Sigmoid colon (tissue), 4 donors: ENCODE data around the gene CCDC136.

ENCODE experiments used
- EP300 ChIP-seq, 4 donors: sonication (generic); formaldehyde crosslinking; IDR thresholded peaks; one replicate each; pipeline ENCODE4 v1.6.1; 2017; ENCODE audit warnings: antibody characterized with exemption in 4 of 4
- POLR2AphosphoS5 ChIP-seq, 4 donors: sonication (generic); formaldehyde crosslinking; IDR thresholded peaks; one replicate each; pipeline ENCODE4 v1.6.1; 2017; ENCODE audit warnings: antibody characterized with exemption in 4 of 4
- TF ChIP-seq, protein P1 (sequence below), 4 experiments: fragments of 450-650 bp in 3 of 4; fragments of 200-600 bp in 1 of 4; IDR thresholded peaks; one replicate each; pipeline ENCODE4 v1.5.1; 2016 to 2019; ENCODE audit warnings: antibody characterized with exemption in 4 of 4, mild to moderate bottlenecking in 3 of 4, moderate library complexity in 2 of 4

DNA sequence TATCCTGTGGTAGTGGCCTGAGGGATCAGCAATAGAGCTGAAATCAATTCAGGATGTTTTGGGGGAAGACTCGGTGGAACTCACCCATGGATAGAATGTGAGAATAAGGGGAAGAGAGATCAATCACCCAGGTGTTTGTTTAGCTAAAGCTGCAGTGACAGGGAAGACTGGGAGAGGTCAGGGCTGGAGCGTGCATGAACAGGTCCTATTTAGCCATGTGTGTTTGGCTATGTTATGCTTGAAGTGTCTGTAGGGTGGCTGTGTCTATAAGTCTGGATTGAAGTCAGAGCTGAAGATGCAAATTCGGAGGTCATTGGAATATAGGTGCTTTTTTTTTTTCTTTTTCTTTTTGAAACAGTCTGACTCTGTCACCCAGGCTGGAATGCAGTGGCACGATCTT is 75.5 kb downstream of the CCDC136 start:
- TF ChIP-seq, protein P1, sequence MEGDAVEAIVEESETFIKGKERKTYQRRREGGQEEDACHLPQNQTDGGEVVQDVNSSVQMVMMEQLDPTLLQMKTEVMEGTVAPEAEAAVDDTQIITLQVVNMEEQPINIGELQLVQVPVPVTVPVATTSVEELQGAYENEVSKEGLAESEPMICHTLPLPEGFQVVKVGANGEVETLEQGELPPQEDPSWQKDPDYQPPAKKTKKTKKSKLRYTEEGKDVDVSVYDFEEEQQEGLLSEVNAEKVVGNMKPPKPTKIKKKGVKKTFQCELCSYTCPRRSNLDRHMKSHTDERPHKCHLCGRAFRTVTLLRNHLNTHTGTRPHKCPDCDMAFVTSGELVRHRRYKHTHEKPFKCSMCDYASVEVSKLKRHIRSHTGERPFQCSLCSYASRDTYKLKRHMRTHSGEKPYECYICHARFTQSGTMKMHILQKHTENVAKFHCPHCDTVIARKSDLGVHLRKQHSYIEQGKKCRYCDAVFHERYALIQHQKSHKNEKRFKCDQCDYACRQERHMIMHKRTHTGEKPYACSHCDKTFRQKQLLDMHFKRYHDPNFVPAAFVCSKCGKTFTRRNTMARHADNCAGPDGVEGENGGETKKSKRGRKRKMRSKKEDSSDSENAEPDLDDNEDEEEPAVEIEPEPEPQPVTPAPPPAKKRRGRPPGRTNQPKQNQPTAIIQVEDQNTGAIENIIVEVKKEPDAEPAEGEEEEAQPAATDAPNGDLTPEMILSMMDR (IDR thresholded peaks at IDR 0.05) = no peak
- TF ChIP-seq EP300 (IDR thresholded peaks at IDR 0.05) (no peak), POLR2AphosphoS5 (IDR thresholded peaks at IDR 0.05) (no peak)
